HG03066 (cell line): ENCODE results near the gene PGBD5.

Experiments used
- ATAC-seq: cut with Tn5 transposase; IDR thresholded peaks from one replicate; pipeline ENCODE4 v1.9.1; 2021; ENCODE audit warnings: low read depth; ENCODE audit not compliant: unreplicated experiment

The PGBD5 gene

DNA sequence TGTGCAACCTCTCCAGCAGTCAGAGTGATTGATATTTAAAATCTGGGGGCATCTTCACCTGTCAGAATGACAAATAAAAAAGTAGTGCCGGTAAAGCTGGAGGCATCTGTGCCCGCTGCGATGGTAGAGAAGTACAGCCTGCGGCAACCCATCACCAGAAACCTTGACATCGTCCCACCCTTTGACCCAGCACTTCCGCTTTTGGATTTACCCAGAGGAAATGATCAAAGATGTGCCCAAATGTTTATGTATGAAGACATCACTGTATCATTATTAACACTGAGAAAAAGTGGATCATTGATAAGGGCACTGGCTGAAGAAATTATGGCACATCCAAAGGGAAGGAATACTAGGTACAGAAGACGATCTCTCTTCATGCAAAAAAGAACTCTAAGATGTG lies 96.0 kb downstream of the PGBD5 start:
- no peak for ATAC-seq

GRCh38 chr1:230328342-230329015 lies 97.7 kb downstream of the PGBD5 start:
- ATAC-seq = no peak

DNA sequence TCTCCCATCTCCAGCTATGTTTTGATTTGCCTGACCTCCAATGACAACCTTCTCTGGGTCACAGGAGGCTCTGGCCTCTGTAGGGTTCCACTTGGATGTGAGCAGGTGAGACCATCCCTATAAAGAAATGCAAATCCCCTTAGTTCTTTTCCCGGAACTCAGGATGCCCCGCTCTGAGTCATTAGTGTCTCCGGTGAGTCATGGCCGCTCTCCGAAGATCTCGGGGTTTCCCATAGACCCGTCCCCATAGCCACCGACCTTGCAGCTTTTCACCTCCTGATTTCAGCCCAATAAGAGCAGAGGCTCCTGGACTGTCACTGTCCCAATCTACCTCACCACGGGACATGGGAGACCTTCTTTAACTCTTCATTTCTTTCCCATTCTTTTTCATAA lies 98.2 kb downstream of the PGBD5 start:
- no peak for ATAC-seq

DNA sequence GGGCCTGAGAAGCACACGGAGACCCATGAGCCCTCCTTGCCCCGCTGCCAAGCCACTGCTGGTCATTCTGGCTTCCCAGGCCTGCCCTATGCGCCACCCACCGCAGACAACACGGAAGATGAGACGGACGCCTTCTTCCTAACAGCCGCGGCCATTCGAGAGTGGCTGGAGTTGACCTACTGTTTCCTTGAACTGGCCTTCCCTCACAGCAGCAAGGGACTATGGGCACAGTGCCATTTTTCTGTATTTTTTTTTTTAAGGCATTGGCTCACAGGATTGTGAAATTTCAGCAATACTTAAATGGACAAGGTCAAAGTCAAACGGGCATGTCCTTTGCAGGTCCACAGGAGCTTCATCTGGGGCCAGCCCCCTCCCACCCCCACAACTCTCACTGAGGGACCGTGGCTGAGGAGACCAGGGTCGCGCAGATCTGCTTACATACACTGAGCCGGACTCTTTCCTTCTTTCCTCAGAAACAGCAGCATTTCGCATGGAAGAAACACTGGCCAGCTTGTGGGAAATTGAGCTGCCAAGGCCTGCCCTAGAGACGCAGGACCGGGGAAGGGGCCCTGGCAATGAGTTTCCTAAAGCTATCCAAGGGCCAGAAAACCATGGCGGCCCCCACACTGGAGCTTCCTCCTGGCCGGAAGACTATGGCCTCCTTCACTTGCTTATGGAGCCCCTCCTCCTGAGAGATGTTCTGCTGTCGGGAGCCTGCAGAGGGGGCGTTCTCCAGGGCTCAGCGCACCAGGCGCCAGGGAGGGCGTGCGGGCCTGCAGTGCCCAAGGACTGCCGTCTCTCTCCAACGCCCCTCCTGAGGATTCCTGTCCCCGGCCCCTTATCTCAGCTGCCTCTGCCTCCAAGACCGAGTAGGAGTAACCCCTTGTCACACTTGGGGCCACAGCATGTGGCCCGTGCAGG lies 98.9 kb downstream of the PGBD5 start:
- ATAC-seq = no peak

DNA sequence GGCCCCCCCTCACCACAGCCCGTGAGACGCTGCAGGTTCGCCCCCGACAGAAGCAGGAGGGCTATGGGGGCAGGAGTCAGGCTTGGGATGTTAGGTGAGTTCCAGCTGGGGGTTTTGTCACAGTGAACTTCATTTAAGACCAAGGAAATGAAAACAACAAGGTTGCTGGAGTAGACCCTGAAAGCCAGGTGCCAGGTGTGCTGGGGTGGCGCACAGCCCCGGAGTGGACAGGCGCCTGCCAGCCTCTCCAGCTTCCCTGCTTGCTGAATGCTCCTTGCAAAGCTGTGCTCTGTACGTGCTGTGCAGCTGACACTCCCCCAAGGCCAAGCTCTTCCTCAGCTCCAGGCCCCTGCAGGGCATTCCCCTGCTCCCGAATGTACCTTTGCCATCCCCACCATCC lies 102.4 kb downstream of the PGBD5 start:
- ATAC-seq = no peak

GRCh38 chr1:230322967-230323547 lies 103.1 kb downstream of the PGBD5 start:
- no peak for ATAC-seq

- no peak for ATAC-seq
Observed at GRCh38 chr1:230322421-230322756, 103.7 kb downstream of the PGBD5 start.

DNA sequence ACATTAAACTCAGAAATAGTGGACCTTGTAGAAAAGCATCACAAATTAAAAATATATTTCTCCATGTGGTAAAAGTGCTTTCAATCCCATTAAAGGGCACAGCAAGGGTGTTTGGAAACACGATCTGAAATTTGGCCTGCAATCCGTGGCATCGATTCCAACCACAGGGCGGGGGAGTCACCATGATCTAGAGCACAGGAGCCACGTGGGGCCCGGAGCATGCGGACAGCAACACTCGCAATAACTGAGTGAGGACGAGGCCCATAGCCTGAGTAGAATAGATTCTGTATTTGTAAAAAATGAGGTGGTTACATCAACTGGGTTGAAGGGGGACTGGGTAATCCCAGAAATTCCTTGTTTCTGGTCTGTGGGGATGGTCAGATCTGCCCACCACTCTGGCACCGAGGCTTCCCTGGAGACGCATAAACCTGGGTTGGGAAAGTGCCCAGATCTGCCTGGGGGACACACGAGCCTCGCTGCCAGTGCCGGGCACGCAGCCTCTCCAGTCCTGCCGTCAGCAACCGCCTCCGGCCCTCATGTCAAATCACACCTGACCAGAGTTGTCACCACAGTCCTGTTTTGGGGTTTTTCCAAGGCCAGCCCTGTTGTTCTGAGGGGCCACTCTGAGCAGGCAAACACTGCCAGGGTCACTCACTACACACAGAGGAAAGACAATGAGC lies 104.3 kb downstream of the PGBD5 start:
- ATAC-seq = no peak

DNA sequence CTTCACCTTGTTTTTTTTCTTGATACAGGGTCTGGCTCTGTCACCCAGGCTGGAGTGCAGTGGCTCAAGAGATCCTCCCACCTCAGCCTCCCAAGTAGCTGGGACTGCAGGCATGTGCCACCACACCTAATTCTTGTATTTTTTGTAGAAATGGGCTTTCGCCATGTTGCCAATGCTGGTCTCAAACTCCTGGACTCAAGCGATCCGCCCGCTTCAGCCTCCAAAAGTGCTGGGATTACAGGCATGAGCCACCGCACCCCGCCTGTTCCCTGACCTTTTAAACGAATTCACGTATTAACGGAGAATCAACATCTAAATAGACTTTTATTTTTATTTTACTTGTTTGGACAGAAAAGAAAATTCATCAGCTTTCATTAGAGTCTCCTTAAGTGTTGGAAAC lies 104.8 kb downstream of the PGBD5 start:
- ATAC-seq = no peak

- no peak for ATAC-seq
Observed at GRCh38 chr1:230320804-230321203, 105.3 kb downstream of the PGBD5 start.

- no peak for ATAC-seq
Observed at GRCh38 chr1:230319014-230319747, 107.0 kb downstream of the PGBD5 start.

DNA sequence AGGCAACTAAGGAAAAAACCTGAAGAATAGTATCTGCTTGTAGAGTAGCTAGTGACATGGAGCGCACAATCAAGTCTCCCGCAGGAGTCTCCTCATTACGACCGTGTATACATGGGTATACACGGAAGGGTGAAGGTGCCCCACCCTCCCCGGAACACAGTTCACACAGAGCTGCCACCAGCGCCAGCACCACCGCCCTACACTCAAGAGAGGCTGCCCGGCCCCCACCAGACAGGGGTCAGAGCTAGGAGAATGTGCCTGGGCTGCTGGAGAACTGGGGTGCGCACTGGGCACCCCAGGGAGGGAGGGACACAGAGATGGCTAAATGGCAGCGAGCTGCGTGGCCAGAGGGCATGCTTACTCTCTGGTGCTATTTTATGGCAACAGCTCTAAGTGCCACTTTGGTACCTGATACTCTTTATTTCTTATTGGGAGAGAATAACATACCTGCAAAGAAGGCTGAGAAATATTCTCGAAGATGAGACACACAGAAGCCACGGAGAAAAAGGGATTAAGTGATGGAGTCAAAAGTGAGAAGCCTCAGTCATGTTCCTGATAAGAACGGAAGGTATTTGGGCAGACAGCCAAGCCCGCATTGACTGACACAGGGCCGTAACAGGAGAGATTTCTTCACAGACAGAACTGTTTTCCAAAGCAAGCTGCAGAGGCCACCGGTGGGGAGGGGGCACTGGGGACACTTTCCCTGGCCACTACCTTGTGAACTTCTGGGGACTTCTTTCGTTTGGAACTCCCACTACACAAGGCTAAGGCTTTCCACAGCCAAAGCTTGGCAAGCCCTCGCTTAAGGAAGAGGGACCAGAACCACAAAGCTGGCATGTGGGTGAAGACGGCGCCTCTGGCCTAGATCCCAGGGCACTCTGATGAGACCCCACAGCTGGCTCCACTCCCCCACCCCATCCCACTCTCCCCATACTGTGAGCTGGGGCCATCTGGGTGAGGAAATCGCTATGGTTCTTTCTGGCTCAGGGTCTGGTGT lies 108.0 kb downstream of the PGBD5 start:
- no peak for ATAC-seq

DNA sequence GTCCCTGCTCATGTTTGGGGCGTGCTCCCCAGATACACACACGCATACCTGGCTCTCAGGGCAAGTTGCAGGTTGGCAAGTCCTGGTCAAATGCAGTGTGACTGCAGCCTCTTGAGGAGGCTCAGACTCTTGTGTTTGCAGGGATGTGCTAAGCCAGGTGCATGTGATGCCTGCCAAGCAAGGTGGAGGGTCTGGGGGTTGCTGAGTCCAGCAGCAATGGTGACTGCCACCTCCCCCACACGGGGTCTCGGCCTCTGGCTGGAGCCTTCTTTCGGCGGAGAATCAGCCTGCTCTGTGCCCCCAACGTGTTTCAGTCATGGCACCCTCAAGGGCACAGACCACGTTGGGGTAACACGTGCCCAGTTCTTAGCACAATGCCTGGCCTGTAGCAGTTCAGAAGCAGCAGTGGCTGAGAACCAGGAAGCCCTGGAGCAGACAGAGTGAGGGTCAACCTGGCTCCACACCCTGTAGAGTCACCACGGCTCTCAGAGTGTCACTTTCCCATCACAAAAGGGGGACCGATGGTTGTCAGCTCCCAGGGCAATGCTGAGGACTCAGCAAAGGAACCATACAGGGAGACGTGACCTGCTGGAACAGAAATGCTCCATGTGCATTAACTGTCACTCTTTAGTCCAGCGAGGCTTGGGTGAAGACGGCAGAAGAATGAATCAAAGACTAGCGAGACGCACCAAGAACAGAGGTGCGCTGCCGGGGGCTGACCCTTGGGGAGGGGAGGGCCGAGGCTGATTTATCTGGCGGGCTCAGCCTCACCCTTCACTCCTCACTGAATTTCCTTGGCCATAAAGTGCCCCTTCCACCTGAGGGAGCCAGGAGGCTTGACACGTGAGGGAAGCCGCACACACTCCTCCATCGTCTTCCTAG lies 109.0 kb downstream of the PGBD5 start:
- no peak for ATAC-seq

GRCh38 chr1:230315099-230315498 lies 111.0 kb downstream of the PGBD5 start:
- no peak for ATAC-seq

GRCh38 chr1:230314142-230314470 lies 112.0 kb downstream of the PGBD5 start:
- no peak for ATAC-seq

GRCh38 chr1:230313453-230314141 lies 112.5 kb downstream of the PGBD5 start:
- no peak for ATAC-seq

- no peak for ATAC-seq
Observed at GRCh38 chr1:230312676-230313075, 113.5 kb downstream of the PGBD5 start.
